ENCODE results near the gene TMEM117.

GRCh38 chr12:44148936-44149335 is 313.1 kb downstream of the TMEM117 start:
- TF ChIP-seq POLR2A (IDR thresholded peaks at IDR 0.05; ENCODE audit: low read length), result no peak
- no peak for TF ChIP-seq GATA1 (IDR thresholded peaks at IDR 0.05; ENCODE audit: low read depth, low read length)
